GM21367 (cell line): ENCODE results near the gene TALDO1.

ENCODE experiments used
- ATAC-seq: cut with Tn5 transposase; IDR thresholded peaks from one replicate; pipeline ENCODE4 v1.9.1; 2021; ENCODE audit not compliant: unreplicated experiment

TALDO1 gene

DNA sequence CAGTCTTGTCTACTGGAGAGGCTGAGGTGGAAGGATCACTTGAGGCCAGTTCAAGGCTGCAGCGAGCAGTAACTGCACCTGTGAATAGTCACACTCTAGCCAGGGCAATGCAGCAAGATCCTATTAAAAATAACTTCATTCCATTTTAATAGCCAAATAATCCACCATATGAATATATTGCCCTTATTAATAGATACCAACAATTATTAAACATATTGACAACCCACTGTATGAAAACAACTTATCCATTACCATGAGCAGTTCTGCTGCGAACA lies 19.6 kb downstream of the TALDO1 start:
- ATAC-seq, result no peak

DNA sequence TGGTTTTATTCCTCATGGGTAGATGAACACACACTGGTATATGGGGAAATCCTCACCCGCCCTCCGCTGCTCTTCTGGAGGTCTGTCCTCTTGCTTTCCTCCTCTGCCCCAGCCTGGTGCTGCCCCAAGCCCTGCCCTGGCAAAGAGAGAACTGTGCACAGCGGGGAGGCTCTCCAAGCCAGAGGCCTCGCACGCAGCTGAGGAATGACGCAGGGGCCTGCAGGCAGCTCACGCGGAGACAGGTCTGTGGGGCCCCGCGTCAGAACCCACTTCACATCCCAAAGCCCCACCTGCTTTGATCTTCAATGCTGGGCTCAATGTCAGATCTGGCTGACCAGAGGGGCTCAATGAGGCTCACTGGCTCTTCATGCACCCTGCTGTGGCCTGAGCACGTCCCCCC lies 20.0 kb downstream of the TALDO1 start:
- ATAC-seq, result no peak

DNA sequence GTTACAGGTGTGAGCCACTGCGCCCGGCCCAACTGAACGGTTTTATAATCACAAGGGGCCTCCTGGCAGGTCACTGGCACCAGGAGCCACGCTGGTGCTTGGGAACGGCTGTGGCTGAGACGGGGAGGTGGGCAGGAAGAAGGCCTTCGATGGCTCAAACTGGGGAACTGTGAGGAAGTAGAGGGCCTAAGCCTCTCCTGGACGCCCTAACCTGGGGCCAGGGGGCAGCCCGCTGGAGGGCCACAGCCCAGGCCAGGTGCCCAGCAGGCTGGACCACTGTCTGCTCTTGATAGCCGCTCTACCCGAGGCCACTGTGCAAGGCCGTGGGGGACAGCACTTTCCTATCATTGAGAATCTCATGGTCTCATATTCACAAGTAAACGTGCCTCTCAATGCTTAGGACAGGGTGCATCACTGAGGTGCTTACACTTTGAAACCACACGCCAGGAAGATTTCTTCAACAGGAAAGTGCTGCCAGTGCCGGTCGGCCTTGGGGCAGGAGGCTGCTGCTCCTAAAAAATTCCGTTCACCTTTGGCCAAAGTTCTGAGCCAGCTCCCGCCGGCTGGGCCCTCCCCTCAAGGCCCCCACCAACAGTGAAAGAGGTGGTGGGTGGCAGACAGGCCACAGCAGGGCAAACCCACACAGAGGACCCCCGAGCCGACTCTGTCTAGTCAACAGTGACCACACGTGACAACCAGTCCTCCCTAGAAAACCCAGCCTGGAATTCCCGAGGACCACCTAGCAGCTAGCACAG lies 22.8 kb downstream of the TALDO1 start:
- no peak for ATAC-seq

DNA sequence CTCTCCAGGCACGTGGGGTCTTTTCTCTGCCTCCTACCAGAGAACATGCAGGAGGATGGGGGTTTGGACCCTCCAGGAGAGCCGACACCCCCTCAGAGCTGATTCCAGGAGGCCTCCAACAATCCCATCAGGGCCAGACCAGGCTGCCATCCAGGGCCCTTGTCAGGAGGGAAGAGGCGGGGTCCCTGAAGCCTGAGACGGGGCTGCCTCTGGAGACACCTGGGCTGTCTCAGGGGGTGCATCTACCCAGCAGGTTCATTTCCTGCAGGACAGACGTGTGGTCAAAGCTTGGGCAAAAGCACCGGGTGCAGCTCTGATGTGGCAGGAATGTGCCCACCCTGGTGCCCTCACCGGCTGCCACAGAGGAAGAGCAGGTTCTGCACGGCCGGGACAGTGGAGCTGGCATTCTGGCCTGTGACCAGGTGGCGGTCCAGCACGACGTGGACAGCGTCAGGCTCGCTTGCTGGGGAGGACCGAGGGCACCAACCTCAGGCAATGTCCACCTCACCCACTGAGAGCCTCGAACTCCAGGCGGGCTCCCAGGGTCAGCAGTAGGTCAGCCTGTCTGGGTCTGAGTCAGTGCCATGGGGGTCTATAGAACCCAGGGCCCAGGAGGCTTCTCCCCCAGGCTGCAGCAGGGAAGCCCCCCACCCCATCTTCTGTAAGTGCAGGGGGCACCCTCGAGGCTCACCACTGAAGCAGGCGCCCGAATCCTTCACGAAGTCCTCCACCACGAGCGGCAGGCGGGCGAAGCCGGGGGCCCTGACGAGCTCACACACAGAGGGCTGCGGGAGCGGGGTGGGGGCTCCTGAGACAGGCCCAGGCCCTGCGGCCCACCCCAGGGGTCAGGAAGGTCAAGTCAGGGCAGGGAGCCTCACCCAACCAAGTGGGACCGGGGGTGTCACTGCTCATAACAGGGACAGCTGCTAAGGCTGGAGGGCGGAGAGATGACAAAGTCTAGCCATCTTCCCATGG lies 23.7 kb downstream of the TALDO1 start:
- no peak for ATAC-seq

DNA sequence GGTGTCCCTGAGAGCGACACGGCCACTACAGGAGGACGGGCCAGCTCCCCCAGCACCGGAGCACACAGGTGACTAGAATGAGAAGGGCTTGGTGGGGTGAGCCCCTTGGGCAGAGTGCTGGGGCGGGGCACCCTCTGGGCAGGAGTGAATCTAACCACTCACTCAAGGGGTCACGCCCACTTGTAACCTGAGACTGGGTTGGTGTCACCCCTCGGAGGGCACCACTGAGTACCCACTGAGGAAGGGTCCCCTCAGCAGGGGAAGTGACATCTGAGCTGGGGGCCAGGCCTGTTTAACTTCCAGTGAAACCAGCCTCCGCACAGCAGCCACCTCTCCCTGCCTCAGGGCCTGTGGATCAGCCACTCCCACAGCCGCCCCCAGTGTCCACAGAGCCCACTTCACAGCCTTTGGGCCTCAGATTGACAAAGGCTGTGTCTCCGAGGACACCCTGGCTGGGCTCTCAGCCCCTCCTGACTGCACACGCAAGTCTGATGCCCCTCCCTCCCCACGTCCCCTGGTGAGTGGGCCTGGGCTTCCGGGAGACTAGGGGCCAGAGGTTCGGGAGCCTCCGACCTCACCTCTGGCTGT lies 24.4 kb downstream of the TALDO1 start:
- no peak for ATAC-seq

DNA sequence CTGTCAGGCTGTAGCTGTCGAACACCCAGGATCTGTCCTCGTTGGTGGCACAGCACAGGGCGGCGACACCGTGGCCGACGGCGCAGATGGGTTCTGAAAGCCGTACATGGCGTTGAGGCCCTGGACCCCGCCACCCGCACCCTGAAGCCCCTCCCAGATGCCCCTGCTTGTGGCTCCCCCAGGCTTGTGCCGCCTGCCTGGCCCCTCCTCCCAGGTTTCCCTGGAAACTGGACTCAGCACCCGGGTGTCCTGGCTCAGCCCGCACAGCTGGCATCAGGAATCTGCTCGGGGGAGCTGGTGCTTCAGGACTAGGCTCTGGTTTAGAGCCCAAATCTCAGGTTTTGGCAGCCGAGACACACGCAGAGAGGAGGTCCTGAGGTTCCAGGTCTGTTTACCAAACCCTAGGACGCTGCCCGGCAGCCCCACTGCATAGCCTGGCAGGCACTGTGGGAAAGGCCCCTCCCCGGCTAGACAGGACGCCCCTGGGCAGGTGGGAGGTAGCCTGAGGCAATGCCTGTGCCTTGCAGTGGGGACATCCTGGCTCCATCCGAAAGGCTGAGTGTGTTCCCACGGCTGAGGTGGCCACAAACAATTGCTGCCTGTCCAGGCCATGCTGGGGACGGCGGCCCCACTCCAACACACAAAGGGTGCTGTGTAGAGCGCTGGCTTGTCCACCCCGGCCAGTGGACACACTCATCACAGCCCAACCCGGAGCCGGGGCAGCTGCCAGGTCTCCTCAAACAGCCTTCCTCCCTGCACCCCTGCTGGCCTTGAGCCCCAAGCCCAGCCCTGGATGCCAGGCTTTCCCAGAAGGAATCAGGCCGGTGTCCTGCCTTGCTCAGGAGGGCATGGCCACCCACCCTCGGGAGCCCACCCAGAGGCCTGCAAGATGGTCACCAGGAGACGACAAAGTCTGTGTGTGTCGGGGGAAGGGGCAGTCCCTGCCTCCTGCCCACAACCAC lies 25.4 kb downstream of the TALDO1 start:
- ATAC-seq, result no peak

DNA sequence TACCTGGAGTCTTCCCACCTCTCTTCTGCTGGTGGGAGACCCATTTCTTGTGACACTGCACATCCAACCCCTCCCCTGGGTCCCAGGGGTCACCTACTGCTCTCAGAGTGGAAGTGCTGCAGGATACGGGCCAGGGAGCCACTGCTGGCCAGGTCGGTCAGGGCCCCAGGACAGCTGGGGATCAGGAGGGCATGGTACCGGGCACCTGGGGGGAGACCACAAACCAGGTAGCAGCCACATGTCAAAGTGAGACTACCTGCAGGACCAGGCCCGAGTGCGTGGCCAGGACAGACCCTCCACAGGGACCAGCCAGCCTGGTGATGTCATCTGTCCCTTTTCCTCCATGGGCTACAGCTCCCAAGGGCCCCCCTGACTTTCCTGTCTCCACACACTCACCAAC lies 26.2 kb downstream of the TALDO1 start:
- ATAC-seq, result no peak

DNA sequence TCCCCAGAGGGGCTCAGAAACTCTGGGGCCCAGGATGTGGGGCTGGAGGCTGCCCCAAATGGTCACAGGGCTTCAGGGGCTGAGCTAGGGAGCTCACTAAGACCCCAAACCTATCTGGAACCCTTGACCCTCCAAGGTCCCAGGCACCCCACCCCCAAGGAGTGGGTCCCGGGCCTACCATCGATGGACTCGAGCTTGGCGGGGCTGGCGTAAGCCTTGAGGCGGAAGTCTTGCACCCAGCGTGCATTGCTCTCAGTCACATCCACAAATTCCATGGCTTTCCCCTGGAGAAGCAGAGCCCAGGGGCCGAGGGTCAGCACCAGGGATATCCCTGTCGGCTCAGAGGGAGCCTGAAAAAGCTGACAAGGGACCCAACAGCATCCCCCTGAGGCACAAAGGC lies 26.6 kb downstream of the TALDO1 start:
- no peak for ATAC-seq

DNA sequence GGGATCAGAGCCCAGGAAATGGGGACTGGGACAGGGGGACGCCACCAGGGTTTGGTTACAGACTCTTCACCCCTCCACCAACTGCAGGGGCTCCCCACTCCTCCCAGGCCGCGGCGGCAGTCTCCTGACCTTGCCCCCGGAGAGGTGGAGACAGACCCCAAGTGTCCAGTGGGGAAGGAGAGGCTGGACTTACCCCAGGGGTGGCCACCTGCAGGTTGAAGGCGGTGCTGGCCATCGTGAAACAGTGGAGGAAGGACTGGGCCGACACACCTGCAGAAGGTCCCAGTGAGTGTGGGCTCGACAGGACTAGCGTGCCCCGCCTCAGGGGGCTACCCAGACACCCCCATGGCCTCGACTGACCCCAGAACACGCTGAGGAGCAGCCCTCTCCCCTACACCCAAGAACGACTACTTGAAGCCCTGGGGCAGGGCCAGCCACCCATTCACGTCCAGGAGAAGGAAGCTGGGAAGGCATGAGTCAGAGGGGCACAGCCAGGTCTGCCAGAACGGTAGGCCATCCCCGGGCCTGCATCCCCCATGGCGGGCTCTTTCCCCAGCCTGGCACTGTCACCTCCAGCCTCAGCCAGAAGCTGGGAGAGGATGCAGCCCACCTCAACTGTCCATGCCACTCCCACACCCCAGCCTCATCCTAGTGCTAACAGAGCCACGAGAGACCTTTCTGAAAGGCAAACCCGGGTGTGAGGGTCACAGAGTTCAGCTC lies 27.8 kb downstream of the TALDO1 start:
- ATAC-seq, result no peak

DNA sequence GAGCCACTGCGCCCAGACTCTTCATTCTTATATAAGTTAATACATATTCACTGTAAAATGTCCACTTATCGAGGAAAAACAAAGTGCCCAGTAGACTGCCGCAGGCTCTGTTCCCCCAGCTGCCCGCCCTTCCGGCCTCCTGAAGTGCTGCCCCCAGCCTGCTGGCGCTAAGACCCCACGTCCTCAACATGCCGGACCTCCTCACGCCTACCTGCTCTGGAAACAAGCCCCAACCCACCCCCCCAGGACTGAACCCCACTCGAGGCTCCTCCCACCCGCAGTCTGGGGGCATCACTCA lies 28.9 kb downstream of the TALDO1 start:
- ATAC-seq, result no peak

DNA sequence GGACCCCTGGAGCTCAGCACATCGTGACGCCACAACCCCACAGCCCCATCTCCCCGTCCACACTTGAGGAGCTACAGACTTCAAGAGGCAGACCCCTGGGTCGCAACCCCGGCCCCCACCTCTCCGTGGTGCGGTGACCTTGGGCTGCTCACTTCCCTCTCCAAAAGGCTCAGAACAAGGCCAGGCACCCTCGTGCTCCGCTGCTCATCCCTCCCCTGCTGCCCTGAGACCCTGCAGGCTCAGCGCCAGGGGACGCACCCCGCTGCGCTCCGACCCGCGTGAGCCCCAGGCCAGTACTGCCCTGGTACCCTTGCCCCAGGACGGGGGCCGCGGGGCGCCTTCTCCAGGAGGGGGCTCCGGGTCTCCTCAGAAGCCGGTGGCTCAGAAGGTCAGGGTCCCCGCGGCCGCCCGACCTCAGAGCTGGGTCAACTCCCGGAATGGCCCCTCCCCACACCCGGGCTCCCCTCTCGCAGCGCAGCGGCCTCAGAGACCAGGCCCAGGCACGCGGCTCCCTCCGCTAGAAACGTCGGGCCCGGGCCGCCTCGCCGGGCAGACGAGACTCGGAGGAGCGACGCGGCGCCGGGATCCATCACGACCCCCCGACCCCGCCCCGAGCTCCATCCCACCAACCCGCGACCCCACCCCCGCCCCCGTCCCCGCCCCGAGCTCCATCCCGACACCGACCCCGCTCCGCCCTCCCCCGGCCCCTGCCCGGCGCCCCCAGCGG lies 29.5 kb downstream of the TALDO1 start:
- peak; percentile 9 for ATAC-seq

DNA sequence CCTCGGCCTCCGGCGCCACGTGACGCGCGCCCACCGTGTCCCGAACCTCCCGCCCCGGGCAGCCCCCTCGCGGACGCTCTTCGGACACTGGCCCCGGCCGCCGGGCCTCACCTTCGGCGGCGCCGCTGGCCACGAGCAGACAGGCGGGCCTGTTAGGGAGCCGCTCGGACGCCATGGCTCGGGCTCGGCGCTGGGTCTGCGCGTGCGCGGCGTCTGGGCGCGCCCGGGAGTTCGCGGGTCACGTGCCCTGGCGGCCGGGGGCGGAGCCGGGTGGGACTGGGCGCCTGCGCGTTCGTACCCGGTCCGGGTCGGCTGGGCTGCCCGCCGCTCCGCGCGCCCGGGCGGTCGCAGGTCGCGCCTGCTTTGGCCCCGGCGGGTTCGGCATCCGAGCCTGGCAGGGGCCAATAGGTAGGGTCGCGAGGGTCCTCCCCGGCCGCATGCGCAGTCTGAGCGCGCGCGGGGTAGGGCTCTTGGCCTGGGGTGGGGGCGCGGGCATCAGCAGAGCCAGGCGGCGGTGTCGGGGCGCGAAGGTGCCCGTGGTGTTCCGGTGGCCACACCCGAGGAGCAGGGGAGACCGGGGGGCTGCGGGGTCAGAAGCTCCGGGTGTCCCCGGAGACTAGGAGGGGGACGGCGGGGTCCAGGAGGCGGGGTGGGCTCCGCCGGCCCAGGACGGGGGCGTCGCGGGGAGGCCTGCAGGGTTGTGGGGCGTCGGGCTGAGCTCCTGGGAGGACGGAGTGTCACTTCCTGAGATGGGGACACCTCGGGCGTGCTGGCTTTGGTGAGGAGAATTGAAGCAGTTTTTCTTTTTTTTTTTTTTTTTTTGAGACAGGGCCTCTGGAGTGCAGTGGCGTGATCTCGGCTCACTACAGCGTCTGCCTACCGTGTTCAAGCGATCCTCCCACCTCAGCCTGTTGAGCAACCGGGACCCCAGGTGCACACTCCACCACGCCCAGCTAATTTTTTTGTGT lies 30.3 kb downstream of the TALDO1 start, which contains the start of gene GATD1:
Gene GATD1, minus strand, starts transcription at position 200 of the 968 bp plus-strand sequence. Its CDS starts 25 bp downstream, at position 175.
- ATAC-seq, result peak; percentile 59

DNA sequence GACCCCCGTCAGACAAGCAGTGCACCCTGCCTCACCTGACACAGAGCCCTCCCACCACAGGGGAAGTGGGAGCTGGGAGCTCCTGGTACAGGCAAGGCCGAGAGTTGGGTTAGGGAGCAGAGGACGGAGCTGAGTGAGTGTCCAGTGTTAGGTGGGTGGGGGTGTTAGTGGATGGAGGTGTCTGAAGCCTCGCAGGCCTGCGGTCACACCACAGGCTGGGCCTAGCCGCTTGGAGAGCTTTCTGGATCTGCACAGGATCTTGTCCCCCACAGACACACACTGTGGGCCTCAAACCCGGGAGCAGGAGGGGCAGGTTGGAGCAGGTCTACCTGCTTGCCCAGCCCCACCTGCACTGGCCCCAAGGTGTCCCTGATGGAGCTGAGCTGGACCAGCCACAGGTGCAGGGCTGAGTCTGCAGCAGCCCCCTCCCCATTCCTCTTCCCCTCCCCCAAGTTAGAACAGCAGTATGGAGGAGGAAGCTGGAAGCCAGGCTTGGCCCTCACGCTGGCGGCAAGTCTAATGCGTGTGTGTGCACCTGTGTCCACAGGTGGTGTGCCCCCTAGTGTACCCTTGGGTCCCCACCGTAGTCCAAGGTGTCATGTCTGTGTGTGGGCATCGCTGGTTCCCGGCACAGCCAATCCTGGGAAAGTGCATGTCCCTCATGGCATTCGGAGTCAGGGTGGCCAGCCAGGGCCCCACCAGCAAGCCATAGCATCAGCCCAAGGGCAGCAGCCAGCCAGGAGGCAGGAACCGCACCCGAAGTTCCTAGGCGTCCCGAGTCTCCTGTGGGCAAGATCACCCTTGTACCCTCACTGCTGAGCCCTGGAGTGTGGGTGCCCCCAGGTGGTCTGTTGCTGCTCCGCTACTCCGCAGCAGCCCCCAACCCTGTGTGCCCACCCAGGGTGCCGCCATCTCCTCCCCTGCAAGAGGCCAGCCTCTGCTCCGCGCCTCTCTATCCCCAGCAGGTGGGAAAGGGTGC lies 32.0 kb downstream of the TALDO1 start:
- no peak for ATAC-seq

DNA sequence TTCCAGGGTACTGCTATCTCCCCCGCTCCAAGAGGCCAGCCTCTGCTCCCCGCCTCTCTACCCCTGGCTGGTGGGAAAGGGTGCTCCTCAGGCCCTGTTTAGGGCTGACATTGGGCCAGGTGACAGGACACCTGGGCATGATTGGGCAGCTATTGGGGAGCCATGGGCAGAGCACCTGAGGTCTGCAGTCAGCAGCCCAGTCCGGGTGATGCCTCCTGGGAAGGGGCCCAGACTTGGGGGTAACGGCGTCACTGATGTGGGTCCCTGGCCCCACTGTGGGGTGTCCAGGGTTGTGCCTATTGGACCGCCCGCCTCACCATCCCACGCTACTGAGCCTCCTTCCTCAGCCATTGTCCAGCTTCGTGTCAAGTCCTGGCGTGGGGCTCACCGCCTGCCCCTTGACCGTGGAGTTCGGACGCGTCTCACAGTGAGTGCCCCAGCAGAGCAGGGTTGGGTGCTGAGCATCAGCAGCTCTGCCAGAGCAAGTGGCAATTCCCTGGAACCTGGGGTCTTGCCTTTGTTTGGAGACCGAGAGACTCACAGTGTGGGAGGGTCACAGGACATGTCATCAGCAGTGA lies 32.8 kb downstream of the TALDO1 start:
- no peak for ATAC-seq

DNA sequence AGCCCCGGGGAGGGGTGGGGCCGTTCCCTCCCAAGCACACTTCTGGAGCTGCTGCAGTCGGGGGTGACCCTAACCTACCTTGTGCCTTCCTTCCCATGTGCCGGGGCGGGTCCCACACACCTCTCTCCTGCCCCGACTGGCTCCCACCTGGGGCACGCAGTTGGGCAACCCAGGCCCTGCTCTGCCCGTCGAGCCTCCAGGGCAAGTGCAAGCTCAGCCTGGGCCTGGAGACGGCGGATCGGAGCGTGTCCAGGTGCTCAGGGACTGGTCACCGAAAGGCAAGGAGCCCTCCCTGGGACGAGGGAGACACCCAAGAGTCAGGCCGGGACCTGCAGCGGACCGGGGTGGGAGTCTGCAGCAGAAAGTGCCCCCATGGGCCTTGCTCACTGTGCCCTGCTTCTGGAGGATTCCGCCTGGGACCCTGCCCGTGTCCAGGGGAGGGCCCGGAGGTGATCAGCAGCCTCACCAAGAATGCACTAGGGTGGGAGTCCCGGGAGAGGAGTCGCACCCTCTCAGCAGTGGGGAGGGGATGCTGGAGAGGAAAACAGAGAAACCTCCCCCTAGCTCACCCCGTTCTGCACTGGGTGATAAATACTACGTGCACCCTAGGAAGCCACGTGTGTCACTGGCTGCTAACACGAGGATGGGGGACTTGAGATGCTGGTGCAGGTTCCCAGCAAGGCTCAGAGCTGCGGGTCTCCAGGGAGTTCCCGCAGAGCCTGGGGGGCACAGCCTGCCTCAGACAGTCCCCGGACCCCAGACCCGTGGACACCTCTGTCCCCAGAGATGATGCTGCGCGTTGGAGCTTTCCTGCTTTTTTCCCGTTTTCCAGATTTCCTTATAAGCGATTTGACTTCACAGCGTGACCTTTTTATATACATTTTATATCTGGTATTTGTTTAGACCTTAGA lies 35.3 kb downstream of the TALDO1 start:
- no peak for ATAC-seq

DNA sequence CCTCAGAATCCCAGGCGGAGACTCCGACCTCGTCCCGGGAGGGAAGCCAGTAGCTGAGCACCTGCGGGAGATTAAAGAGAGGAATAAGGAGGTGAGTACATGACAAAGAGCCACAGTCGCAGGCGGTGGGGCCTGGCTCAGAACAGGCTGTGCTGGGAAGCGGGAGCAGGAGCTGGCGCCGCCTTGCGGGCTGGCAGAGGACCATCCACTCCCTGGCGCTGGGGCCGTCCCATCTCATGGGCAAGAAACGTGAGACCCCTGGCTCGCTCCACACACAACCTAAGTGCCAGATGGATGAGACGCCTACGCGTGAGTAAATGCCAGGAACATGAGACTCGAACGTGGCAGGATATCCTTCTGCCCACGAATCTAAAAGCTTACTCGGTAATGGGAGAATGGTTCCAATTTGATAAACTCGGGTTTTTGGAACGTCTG lies 36.3 kb downstream of the TALDO1 start:
- no peak for ATAC-seq
